CD4-positive, alpha-beta T cell treated with Interleukin-10 for 1 hour (primary cell): Measurements from ENCODE around the gene TXNDC8.
"Not testable (repeated sequence)": the region's sequence is repeated elsewhere in the genome, so short reads cannot be mapped to it uniquely, and the experiment has no call there.

Experiments
- DNase-seq: peaks from one replicate; pipeline ENCODE4 v3.0.0-alpha.2; 2020

The TXNDC8 gene

DNA sequence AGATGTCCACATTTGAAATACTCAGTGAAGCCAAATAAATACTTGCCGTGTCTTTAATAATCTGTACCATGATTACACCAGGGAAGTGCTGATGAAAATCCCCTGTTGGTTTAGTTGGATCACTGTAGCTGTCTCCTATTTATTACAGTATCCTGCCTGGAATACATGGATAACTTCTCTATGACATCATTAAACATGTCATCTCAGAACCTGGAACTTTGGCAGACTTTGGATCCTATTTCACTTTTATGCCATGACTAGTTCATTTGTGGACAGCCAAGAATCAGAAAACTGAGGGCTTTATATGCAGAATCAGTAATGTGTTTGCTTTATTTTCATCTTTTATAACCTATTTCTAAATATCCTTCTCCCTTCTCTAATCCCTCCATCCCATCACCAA is at the start of gene TXNDC8:
TSS of gene TXNDC8 (minus strand) at position 137 of the 400 bp plus-strand sequence.
- DNase-seq = no peak

DNA sequence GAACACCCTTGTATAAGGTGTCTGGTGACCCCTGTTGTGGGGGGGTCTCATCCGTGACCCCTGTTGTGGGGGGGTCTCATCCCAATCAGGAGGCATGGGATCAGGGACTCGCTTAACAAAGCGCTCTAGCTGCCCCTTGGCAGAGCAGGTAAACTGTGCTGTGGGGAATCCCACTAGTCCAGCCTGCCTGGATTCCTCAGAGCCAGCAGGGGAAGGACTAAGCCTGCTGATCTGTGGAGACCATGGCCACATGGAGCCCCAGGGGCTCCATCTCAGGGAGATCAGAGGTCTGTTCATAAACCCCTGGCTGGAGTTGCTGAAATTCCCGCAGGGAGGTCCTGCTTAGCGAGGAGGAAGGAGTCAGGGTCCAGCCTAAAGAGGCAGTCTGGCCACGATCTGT is 45.8 kb upstream of the TXNDC8 start:
- DNase-seq = no peak

DNA sequence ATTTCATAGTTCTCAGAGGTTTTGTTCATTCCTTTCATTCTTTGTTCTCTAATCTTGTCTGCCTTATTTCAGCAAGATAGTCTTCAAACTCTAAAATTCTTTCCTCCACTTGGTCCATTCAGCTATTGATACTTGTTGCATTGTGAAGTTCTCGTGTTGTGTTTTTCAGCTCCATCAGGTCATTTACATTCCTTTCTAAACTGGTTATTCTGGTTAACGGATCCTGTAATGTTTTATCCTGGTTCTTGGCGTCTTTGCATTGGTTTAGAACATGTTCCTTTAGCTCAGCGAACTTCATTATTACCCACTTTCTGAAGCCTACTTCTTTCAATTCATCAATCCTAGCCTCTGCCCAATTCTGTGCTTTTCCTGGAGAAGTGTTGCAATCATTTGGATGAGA is 45.1 kb upstream of the TXNDC8 start:
- no peak for DNase-seq

DNA sequence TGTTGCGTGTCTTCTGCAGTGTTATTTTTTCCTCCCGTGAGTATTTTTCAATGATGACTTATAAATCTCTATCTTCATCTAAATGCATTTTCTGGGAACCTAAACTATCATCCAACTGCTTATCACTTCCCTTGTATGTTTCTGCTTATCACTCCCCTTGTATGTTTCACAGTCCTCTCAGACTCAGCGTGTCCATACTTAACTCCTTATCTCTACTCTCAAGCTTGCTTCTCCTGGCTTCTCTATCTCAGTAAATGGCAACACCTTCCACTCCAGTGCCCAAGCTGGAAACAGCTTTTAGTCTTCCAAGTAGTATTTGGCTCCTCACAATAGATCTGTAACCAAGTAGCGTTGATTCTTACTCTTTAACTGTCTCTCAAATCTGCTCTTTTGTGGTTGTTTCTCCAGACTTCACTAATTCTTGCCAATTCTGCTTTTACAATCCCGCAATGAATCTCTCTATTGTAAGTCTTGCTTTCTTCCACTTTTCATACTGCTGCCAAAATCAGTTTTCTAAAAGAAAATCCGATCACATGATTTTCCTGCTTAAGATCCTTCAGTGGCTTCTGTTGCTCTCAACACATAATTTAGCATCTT is 33.8 kb upstream of the TXNDC8 start:
- no peak for DNase-seq

DNA sequence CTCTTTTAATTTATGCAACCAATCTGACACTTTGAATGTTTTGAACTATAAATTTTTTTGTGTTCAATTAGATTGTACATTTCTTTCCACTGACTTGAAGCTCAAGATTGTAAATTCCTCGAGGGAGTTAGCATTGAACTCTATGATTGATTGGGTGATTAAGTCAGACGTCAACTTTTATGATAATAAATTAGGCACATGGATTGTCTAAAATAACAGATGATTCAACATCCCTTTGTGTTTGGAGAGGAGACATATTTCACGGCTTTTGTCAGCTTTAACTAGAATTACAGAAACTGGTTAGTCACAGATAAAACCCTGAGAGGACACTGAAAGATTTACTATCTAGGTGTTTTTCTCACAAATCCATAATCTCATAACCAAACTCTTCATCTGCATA is 32.7 kb upstream of the TXNDC8 start:
- DNase-seq = no peak

DNA sequence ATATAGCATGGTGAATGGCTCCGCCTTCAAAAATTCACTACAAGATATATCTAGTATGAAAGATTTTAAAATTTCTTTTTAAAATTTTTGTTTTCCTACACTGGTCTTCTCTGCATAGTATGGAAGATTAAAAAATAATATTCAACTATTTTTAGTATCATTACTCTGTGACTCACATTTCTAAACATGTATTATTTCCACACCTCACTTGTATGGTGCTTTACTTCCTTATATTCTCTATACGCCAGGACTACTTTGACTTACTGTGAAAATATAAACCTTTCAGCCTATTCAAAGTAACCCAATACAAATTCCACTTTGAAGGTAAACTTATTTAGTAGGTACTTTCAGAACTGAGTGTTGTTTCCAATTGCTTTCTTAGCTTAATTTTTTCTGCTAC is 26.8 kb upstream of the TXNDC8 start:
- DNase-seq = no peak

DNA sequence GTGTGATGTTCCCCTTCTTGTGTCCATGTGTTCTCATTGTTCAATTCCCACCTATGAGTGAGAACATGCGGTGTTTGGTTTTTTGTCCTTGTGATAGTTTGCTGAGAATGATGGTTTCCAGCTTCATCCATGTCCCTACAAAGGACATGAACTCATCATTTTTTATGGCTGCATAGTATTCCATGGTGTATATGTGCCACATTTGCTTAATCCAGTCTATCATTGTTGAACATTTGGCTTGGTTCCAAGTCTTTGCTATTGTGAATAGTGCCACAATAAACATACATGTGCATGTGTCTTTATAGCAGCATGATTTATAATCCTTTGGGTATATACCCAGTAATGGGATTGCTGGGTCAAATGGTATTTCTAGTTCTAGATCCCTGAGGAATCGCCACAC is 21.3 kb upstream of the TXNDC8 start:
- not testable (repeated sequence) for DNase-seq

DNA sequence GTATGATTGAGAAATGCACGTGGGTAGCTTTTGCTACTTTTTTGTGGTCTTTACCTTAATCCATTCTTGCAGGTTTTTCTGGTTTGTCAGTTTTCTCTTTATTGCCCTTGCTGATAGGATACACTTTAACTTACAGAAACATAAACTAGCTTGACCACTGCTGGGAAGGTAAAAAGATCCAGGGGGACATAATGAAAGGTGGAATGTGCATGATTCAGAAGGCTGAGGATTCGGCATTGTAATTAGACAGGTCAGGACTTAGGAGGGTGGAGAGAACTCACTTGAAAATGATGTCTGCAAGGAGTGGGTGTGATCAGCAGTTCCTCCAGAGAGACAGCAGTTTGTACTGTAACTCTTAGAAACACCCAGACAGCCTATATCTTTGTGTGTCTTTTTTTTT is 19.8 kb upstream of the TXNDC8 start:
- DNase-seq = no peak

DNA sequence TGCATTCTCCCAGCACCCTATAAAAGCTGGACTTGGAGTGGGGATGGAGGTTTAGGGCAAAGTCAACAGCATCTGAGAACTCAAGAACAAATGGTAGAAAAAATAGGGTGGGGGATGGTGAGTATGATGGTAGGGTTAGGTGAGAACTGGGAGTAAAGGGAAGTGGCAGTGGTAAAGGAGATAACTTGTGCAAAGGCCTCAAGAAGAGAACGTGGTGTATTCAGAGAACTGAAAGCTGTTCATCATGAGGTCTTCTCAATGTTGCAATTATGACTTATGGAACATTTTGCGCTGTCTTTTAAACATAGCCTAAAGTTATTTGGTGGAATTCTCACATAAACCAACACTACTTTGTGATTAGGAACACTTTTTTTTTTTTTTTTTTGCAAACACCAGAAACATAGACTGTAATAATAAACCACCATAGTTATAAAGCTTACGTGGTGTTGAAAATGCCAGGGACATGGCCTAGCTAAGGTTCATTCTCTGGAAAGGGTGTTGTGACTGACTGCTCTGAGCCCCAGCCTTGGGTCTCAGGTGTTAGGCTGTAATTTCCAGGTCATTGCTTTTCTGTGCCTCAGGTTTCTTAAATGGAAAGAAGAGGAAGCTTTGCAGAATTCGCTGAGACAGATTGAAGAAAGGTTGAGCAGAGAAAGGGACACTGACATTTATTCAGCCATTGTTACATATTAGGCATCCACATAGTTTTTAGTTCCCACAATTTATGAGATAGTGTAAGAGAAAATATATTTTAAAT is 19.2 kb upstream of the TXNDC8 start:
- DNase-seq = no peak

DNA sequence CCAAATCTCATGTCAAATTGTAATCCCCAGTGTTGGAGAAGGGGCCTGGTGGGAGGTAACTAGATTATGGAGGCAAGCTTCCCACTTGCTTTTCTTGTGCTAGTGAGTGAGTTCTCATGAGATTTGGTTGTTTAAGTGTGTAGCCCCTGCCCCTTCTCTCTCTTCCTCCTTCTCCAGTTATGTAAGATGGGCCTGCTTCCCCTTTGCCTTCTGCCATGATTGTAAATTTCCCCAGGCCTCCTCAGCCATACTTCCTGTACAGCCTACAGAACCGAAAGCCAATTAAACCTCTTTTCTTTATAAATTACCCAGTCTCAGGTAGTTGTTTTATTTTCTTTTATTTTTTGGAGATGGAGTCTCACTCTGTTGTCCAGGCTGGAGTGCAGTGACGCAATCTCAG is 18.2 kb upstream of the TXNDC8 start:
- DNase-seq = no peak

DNA sequence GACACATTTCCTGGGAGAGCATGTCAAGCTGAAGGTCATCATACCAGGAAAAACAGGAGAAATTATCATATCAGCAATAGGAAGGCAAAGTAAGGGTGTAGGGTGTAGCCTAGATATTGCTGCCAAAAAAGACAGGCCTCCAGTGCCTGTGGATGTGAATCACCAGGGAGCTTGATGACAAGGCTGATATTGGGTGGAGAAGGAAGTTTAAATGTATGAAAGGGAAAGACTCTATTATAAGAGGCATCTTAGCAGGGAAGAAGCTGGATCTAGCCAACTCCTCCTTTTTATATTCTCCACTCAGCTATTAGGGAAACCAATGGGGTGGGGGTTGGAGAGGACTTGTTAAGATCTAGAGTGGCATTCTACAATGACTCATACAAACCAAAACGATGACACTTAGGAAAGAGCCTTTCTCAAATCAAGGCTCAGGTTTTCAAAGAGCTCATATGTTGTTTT is 13.4 kb upstream of the TXNDC8 start:
- DNase-seq = no peak

DNA sequence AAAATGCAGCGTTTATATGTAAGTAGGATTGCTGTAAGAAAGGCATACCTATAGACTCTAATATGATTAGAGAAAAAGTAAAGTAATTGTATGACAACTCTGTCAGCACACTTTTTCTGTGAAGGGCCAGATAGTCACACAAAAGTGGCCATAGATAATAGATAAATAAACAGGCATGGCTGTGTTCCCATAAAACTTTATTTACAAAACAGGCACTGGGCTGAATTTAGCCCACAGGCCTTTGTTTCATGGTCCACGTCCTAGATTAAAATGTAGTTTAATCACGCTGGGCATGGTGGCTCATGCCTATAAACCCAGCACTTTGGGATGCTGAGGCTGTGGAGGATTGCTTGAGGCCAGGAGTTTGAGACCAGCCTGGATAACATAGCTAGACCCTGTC is 8.7 kb upstream of the TXNDC8 start:
- DNase-seq = no peak

DNA sequence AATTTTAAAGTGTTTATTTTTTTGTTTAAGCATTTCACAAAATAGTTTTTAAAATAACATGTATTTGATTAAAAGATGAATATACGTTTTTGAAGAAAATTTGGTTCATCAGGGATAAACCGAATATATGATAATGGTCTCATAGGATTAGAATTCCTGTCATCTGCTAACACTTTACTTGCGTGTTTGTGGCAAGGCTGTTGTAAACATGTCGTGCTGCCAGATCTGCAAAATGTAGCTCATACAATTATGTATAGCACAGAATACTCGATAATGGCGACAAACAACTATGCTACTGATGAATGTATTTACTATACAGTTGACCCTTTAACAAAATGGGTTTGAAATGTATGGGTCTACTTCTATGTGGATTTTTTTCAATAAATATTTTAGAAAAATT is 7.2 kb upstream of the TXNDC8 start:
- no peak for DNase-seq

DNA sequence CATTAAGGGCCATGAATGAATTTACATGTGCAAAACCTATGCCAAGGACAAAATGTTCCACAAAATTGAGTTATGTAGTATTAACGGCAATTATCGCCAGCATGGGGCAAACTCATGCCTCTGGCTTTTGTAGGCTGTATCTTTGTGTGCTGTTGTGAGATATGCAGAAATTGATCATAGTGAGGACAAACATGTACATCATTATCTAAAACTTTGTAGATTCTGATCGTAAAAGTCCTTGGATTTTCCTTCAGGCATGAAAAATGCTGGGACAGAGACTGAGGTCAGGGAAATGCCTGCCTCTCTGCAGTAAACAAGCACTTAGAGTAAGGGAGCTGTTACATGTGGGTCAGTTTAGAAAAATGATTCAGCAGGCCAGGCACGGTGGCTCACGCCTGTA is 5.9 kb upstream of the TXNDC8 start:
- no peak for DNase-seq

DNA sequence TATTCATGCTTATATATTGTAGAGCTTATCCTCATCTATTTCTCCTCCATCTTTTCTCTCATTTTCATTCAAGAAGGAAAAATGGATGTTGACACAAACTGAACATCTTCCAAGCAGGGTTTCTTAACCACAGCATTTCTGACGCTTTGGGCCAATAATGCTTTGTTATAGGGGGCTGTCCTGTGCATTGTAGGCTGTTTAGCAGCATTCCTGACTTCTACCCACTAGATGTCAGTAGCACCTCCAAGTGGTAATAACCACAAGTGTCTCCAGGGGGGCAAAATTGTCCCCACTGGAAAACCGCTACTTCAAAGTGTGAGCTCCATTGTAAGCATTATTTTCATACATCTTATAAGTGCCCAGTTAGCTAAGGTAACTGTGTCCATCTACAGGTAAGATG is 2.6 kb upstream of the TXNDC8 start:
- no peak for DNase-seq

DNA sequence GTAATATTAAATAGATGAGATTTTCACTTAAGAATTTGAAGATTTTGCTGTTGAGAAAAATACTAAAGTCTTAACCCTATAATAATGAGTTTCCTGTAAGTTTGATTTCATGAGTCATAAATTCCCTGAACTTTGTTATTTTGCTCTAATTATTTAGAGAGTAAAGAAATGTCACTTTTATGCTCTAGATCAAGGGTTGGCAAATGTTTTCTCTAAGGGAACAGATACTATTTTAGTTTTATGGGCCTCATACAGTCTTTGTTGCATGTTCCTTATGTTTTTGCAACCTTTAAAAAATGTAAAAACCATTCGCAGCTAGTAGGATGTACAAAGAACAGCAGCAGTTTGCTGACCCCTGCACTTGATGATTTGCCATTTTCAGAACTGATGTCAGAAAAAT is 480 bp upstream of the TXNDC8 start:
- no peak for DNase-seq

DNA sequence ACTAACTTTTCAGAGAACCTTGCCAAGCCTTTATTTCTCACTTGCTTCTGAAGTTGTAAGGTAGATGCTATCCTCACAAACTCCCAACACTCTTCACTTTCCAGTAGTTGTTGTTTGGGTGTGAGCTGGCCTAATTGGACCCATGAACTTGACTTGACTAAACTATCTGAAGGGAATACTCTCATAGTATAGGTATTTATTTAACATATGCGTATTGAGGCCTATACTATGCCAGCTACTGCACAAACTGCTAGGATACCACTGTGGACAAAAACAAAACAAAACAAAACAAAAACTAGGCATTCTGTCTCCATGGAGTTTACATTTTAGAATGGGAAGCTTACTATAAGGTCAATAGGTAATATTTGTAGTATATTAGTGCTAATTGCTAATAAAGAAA is 1.3 kb downstream of the TXNDC8 start:
- DNase-seq = no peak

DNA sequence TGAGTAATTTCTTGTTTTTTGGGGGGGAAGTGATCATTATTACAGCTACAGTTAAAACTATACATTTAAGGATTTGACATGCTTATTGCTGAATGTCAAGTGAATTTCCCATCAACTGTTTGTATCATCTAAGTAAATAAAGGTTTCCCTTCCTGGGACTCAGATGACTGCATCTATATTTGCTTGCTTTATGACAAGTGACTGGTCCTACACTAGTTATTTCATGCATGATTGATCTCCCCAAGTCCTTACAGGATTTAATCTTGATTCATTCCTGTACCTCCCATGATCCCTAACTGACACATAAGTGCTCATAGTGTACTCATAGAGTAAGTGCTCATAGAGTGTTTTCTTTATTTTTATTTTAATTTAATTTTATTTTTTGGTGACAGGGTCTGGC is 2.8 kb downstream of the TXNDC8 start:
- no peak for DNase-seq

DNA sequence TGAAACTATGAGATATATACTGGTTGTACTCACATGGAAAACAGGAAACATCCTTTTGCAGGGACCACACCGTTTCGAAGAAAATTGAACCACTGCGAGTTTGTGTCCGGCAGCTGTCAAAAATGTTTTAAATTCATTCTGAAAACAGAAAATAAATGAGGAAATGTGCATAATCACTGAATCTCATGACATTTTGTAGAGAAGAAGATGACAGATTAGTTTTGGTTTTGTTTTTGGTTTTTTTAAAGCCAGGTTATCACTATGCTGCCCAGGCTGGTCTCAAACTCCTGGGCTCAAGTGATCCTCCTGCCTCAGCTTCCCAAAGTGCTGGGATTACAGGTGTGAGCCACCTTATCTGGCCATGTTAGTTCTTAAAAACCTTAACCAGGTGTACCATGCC is 3.5 kb downstream of the TXNDC8 start:
- DNase-seq = no peak

DNA sequence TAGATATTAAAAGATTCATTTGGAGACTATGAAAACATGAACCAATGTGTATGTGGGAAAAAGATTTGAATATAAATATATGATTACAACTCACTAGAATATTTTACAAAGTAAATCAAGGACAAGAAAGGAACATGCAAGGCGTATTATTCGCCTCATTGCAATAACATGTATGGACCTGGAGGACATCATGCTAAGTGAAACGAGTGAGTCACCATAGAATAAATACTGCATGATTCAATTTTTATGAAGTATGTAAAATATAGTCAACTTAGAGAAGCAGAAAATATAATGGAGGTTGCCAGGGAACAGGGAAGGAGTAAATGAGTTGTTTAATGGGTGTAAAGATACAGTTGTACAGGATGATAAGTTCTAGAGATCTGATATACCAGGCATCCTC is 4.9 kb downstream of the TXNDC8 start:
- no peak for DNase-seq

DNA sequence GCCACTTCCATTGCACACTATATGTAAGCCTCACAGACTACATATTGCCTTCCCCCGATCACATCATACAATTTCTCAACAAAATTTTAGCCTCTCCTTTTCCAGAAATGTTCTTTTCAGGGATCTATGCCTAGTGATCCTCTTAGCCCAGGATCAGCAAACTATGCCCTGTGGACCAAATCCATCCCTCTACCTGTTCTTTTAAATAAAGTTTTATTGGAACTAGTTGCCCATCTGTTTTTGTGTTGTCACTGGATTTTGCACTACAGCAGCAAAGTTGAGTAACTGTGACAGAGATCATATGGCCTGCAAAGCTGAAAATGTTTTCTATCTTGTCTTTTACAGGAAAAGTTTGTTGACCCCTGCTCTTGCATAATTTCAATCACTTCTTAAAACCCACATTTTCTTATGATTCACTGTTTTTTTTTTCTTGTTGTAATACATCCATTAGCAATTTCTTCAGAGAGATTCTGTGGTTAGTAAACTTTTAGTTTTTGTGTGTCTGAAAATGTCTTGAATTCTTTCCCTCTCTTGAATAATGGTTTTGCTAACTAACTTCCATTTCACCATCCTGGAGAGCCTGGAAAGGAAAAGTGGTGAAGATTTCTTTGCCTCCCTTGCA is 7.1 kb downstream of the TXNDC8 start:
- DNase-seq = no peak

DNA sequence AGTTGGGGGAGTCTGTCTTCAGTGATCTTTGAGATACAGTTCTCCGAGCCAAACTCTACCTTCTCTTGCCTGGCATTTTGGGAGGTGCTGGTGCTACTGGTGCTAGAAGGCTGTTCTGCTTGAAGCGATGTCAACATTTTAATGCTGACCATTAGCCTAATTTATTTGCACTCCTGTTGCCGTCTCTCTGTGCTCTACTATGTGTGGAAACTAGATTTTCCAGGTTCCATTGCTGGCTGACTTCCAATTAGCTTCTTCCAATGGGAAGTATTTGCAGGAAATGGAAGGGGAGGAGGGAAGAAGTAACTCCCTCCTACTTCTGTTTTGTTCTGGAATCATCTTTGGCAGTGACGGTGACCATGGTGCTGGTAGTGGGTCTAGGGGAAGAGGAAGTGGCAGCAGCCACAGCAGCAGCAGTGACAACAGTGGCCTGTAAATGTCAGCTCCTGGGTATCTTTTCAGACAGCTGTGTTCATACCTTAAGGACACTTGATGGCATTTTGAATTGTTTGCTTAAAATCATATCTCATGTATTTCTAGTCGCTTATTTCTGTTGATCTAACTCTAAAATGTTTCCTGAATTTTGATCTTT is 7.9 kb downstream of the TXNDC8 start:
- no peak for DNase-seq

DNA sequence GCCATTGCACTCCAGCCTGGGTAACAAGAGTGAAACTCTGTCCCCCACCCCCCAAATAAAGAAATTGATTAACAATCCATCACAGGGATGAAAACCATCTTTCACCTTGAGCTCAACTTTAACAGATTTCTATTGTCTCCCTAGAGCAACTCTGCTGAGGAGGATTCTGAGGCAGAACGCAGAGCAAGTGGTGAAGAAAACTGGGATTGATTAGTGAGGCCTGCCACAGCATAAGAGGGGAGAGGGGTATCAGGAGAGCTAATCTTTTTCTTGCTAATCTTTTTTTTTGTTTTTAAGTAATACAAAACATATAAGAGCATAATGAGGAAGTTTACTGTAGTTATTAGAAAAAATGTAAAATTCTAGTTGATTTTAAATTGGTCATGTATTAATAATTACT is 8.9 kb downstream of the TXNDC8 start:
- DNase-seq = no peak

DNA sequence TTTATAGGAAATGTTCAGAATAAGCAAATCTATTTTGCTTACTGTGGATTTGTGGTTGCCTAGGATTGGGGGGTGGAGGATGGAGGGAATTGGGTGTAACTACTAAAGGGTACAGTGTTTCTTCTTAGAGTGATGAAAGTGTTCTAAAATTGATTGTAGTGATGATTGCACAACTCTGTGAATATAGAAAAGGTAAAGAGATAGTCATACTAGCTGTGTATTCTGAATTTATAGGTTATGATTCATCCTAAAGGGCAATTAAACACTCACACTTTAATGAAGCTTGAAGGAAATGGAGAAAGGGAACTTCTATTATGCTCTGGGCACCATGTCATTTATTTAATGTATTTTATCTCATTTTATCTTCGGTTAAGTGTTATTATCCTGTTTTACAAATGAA is 9.9 kb downstream of the TXNDC8 start:
- DNase-seq = no peak
